ENCODE results near the gene C16orf92. TPM values are rescaled to one million over a fixed set of nuclear protein-coding genes. Genes with fewer than 3 reads are reported as not detected.

C16orf92 gene
- total and polyA plus RNA-seq, 2 of the 13 experiments (the other 11 are each of a cell fraction or from before 2014, with no cell fraction given): not detected

DNA sequence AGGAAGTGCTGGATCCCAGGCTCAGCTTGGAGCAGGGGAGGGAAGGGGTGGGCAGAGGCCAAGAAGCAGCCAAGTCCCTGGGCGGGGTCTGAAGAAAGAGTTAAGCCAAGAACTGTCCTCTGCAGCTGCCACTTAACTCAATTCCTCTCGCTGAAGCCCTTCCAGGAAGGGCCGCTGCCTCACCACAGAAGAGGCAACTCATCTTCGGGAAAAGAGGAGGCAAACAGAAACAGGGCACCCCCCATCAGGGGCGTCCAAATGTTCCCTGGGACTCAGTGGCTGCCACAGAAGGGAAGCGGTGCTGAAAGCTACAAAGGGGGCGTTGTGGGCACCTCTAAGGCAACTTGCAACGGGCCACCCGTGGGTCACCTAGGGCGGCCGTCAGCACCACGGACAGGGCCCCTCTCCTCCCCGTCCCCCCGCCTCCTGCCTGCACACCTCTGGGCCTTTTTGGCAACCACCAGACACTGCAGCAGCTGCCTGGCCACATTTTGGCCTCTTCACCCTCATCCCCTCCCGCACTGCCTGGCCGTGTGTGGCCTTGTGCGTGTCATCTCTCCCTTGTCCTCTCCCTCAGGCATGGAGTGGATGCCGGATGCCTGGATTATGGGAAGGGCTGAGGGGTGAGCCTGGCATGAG is 5.6 kb downstream of the C16orf92 start (continued):
- TF ChIP-seq, protein P1, sequence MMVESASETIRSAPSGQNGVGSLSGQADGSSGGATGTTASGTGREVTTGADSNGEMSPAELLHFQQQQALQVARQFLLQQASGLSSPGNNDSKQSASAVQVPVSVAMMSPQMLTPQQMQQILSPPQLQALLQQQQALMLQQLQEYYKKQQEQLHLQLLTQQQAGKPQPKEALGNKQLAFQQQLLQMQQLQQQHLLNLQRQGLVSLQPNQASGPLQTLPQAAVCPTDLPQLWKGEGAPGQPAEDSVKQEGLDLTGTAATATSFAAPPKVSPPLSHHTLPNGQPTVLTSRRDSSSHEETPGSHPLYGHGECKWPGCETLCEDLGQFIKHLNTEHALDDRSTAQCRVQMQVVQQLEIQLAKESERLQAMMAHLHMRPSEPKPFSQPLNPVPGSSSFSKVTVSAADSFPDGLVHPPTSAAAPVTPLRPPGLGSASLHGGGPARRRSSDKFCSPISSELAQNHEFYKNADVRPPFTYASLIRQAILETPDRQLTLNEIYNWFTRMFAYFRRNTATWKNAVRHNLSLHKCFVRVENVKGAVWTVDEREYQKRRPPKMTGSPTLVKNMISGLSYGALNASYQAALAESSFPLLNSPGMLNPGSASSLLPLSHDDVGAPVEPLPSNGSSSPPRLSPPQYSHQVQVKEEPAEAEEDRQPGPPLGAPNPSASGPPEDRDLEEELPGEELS (CRISPR knock-in tag; IDR thresholded peaks at IDR 0.05): no peak
- TF ChIP-seq CHD2 (IDR thresholded peaks at IDR 0.05; ENCODE audit: low read depth, low read length): no peak
- TF ChIP-seq GATAD2A (CRISPR knock-in tag; IDR thresholded peaks at IDR 0.05): 0 out of 2 replicates have a peak, but pooled peaks have one; percentile 20
- TF ChIP-seq TBX2 (CRISPR knock-in tag; IDR thresholded peaks at IDR 0.05; ENCODE audit: borderline replicate concordance): no peak
- TF ChIP-seq, protein P2, sequence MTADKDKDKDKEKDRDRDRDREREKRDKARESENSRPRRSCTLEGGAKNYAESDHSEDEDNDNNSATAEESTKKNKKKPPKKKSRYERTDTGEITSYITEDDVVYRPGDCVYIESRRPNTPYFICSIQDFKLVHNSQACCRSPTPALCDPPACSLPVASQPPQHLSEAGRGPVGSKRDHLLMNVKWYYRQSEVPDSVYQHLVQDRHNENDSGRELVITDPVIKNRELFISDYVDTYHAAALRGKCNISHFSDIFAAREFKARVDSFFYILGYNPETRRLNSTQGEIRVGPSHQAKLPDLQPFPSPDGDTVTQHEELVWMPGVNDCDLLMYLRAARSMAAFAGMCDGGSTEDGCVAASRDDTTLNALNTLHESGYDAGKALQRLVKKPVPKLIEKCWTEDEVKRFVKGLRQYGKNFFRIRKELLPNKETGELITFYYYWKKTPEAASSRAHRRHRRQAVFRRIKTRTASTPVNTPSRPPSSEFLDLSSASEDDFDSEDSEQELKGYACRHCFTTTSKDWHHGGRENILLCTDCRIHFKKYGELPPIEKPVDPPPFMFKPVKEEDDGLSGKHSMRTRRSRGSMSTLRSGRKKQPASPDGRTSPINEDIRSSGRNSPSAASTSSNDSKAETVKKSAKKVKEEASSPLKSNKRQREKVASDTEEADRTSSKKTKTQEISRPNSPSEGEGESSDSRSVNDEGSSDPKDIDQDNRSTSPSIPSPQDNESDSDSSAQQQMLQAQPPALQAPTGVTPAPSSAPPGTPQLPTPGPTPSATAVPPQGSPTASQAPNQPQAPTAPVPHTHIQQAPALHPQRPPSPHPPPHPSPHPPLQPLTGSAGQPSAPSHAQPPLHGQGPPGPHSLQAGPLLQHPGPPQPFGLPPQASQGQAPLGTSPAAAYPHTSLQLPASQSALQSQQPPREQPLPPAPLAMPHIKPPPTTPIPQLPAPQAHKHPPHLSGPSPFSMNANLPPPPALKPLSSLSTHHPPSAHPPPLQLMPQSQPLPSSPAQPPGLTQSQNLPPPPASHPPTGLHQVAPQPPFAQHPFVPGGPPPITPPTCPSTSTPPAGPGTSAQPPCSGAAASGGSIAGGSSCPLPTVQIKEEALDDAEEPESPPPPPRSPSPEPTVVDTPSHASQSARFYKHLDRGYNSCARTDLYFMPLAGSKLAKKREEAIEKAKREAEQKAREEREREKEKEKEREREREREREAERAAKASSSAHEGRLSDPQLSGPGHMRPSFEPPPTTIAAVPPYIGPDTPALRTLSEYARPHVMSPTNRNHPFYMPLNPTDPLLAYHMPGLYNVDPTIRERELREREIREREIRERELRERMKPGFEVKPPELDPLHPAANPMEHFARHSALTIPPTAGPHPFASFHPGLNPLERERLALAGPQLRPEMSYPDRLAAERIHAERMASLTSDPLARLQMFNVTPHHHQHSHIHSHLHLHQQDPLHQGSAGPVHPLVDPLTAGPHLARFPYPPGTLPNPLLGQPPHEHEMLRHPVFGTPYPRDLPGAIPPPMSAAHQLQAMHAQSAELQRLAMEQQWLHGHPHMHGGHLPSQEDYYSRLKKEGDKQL (CRISPR knock-in tag; IDR thresholded peaks at IDR 0.05; ENCODE audit: low read depth): no peak
- TF ChIP-seq CBX5 (CRISPR knock-in tag; IDR thresholded peaks at IDR 0.05; ENCODE audit: borderline replicate concordance): no peak
- 0 out of 2 replicates have a peak, but pooled peaks have one; percentile 49 for TF ChIP-seq HES4 (CRISPR knock-in tag; IDR thresholded peaks at IDR 0.05; ENCODE audit: borderline replicate concordance)
- TF ChIP-seq BCL6 (CRISPR knock-in tag; IDR thresholded peaks at IDR 0.05): no peak
- TF ChIP-seq, protein P3, sequence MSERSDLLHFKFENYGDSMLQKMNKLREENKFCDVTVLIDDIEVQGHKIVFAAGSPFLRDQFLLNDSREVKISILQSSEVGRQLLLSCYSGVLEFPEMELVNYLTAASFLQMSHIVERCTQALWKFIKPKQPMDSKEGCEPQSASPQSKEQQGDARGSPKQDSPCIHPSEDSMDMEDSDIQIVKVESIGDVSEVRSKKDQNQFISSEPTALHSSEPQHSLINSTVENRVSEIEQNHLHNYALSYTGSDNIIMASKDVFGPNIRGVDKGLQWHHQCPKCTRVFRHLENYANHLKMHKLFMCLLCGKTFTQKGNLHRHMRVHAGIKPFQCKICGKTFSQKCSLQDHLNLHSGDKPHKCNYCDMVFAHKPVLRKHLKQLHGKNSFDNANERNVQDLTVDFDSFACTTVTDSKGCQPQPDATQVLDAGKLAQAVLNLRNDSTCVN (CRISPR knock-in tag; IDR thresholded peaks at IDR 0.05; ENCODE audit: borderline replicate concordance): peak; percentile 74; the same call in 1 of the 2 replicates
- 0 out of 2 replicates have a peak, but pooled peaks have one; percentile 11 for TF ChIP-seq JUND (CRISPR knock-in tag; IDR thresholded peaks at IDR 0.05)
- 0 out of 2 replicates have a peak, but pooled peaks have one; percentile 45 for TF ChIP-seq HOXA5 (CRISPR knock-in tag; IDR thresholded peaks at IDR 0.05)
- TF ChIP-seq ZNF619 (CRISPR knock-in tag; IDR thresholded peaks at IDR 0.05): no peak
- no peak for TF ChIP-seq ZNF441 (CRISPR knock-in tag; IDR thresholded peaks at IDR 0.05; ENCODE audit: borderline replicate concordance)
- TF ChIP-seq ZNF75D (CRISPR knock-in tag; IDR thresholded peaks at IDR 0.05; ENCODE audit: borderline replicate concordance): 0 out of 2 replicates have a peak, but pooled peaks have one; percentile 19
- TF ChIP-seq, protein P4, sequence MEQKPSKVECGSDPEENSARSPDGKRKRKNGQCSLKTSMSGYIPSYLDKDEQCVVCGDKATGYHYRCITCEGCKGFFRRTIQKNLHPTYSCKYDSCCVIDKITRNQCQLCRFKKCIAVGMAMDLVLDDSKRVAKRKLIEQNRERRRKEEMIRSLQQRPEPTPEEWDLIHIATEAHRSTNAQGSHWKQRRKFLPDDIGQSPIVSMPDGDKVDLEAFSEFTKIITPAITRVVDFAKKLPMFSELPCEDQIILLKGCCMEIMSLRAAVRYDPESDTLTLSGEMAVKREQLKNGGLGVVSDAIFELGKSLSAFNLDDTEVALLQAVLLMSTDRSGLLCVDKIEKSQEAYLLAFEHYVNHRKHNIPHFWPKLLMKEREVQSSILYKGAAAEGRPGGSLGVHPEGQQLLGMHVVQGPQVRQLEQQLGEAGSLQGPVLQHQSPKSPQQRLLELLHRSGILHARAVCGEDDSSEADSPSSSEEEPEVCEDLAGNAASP (CRISPR knock-in tag; IDR thresholded peaks at IDR 0.05; ENCODE audit: borderline replicate concordance): peak; percentile 21; the same call in 1 of the 2 replicates
- TF ChIP-seq, protein P5, sequence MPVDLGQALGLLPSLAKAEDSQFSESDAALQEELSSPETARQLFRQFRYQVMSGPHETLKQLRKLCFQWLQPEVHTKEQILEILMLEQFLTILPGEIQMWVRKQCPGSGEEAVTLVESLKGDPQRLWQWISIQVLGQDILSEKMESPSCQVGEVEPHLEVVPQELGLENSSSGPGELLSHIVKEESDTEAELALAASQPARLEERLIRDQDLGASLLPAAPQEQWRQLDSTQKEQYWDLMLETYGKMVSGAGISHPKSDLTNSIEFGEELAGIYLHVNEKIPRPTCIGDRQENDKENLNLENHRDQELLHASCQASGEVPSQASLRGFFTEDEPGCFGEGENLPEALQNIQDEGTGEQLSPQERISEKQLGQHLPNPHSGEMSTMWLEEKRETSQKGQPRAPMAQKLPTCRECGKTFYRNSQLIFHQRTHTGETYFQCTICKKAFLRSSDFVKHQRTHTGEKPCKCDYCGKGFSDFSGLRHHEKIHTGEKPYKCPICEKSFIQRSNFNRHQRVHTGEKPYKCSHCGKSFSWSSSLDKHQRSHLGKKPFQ (CRISPR knock-in tag; IDR thresholded peaks at IDR 0.05; ENCODE audit: insufficient replicate concordance): no peak
